Osteoblast (primary cell): Measurements from ENCODE around the gene PANK3. TPM values are rescaled to one million over a fixed set of nuclear protein-coding genes. Genes with fewer than 3 reads are reported as not detected.

Source experiments
- DNase-seq: peaks from one replicate; pipeline ENCODE4 v3.0.0; 2011; ENCODE audit warnings: low spot score, mixed read lengths; ENCODE audit not compliant: insufficient read length; ENCODE audit errors: missing footprints
- H2AFZ ChIP-seq: 2 replicates; pipeline ENCODE4 v1.6.0; 2011; ENCODE audit warnings: mild to moderate bottlenecking, low read length
- H3K27ac ChIP-seq: 2 replicates; pipeline ENCODE4 v1.5.1; 2011; ENCODE audit warnings: mild to moderate bottlenecking, low read depth, low read length, moderate library complexity
- H3K27me3 ChIP-seq: 2 replicates; pipeline ENCODE4 v1.6.0; 2012; ENCODE audit warnings: mild to moderate bottlenecking, control low read depth, inconsistent platforms, low read length, moderate library complexity; ENCODE audit not compliant: insufficient read depth
- H3K36me3 ChIP-seq: 2 replicates; pipeline ENCODE4 v1.5.1; 2011; ENCODE audit warnings: mild to moderate bottlenecking, low read length, control low read depth, moderate library complexity; ENCODE audit not compliant: insufficient read depth
- H3K4me1 ChIP-seq: 2 replicates; pipeline ENCODE4 v1.5.1; 2011; ENCODE audit warnings: mild to moderate bottlenecking, low read length, control low read depth, moderate library complexity; ENCODE audit not compliant: insufficient read depth
- H3K4me2 ChIP-seq: 2 replicates; pipeline ENCODE4 v1.6.0; 2011; ENCODE audit warnings: mild to moderate bottlenecking, low read length; ENCODE audit not compliant: insufficient read depth
- H3K4me3 ChIP-seq: fragments of 200-600 bp; sonication (generic); 3 replicates; pipeline ENCODE4 v1.5.1; 2012; ENCODE audit warnings: mild to moderate bottlenecking, low read length, inconsistent platforms; ENCODE audit not compliant: insufficient read depth
- H3K79me2 ChIP-seq: 2 replicates; pipeline ENCODE4 v1.6.0; 2012; ENCODE audit warnings: mild to moderate bottlenecking, low read length, control low read depth, inconsistent platforms; ENCODE audit not compliant: insufficient read depth
- H3K9me3 ChIP-seq: 2 replicates; pipeline ENCODE4 v1.5.1; 2011; ENCODE audit warnings: low read depth, low read length, control low read depth
- H4K20me1 ChIP-seq: 2 replicates; pipeline ENCODE4 v1.6.0; 2012; ENCODE audit warnings: mild to moderate bottlenecking, low read length, control low read depth; ENCODE audit not compliant: insufficient read depth
- CTCF ChIP-seq: IDR thresholded peaks from 2 replicates; pipeline ENCODE4 v1.5.1; 2011; ENCODE audit warnings: mild to moderate bottlenecking, low read depth, low read length, moderate library complexity; ENCODE audit errors: extremely low read depth
- total RNA-seq: library from RNA; depleted of rRNA; stranded (reverse); fragments of >200 nt; gene quantifications from 2 replicates; pipeline ENCODE4 v1.2.3, GENCODE V29; 2012

Gene PANK3
- total RNA-seq, 1 donor = 57.5 TPM

GRCh38 chr5:168602517-168602916, 23.3 kb upstream of the PANK3 start:
- TF ChIP-seq CTCF = no peak

GRCh38 chr5:168601972-168602371, 22.8 kb upstream of the PANK3 start:
- Histone ChIP-seq H3K27ac (no peak overlapping the region), H3K36me3 (no peaks in the 10 kb centered on the region), H3K27me3 (no peaks in the 10 kb centered on the region), H3K9me3 (no peaks in the 10 kb centered on the region), H3K4me3 (no peak overlapping the region), H3K4me2 (no peak overlapping the region), H3K79me2 (no peaks in the 10 kb centered on the region), H4K20me1 (no peaks in the 10 kb centered on the region), H3K4me1 (peaks cover 11% of the 10 kb centered on the region), H2AFZ (no peak overlapping the region)
- DNase-seq = no peak
- TF ChIP-seq CTCF = no peak

More at GRCh38 chr5:168602517-168602916, 23.3 kb upstream of the PANK3 start:
- H3K9me3 ChIP-seq = no peaks in the 10 kb centered on the region
- H4K20me1 ChIP-seq = no peaks in the 10 kb centered on the region
- no peaks in the 10 kb centered on the region for H3K36me3 ChIP-seq
- H3K27ac ChIP-seq = no peak overlapping the region
- H3K4me3 ChIP-seq = no peak overlapping the region
- H3K4me2 ChIP-seq = no peak overlapping the region
- DNase-seq = no peak
- H2AFZ ChIP-seq = no peak overlapping the region
- no peaks in the 10 kb centered on the region for H3K27me3 ChIP-seq
- H3K79me2 ChIP-seq = no peaks in the 10 kb centered on the region
- peaks cover 11% of the 10 kb centered on the region for H3K4me1 ChIP-seq

- Histone ChIP-seq H3K9me3 (no peaks in the 10 kb centered on the region), H4K20me1 (no peaks in the 10 kb centered on the region), H3K27ac (no peak overlapping the region), H3K36me3 (no peaks in the 10 kb centered on the region), H3K4me3 (no peak overlapping the region), H3K4me2 (no peak overlapping the region), H3K27me3 (no peaks in the 10 kb centered on the region), H3K4me1 (peaks cover 11% of the 10 kb centered on the region), H2AFZ (no peak overlapping the region), H3K79me2 (no peaks in the 10 kb centered on the region)
- TF ChIP-seq CTCF = no peak
- no peak for DNase-seq
Observed at GRCh38 chr5:168600409-168600808, 21.2 kb upstream of the PANK3 start.

GRCh38 chr5:168599826-168600225, 20.7 kb upstream of the PANK3 start:
- no peaks in the 10 kb centered on the region for H3K27me3 ChIP-seq
- no peaks in the 10 kb centered on the region for H3K36me3 ChIP-seq
- DNase-seq = no peak
- TF ChIP-seq CTCF = no peak
- H3K4me1 ChIP-seq = peaks cover 11% of the 10 kb centered on the region
- no peak overlapping the region for H2AFZ ChIP-seq
- no peaks in the 10 kb centered on the region for H4K20me1 ChIP-seq
- H3K79me2 ChIP-seq = no peaks in the 10 kb centered on the region
- H3K4me2 ChIP-seq = no peak overlapping the region
- no peaks in the 10 kb centered on the region for H3K9me3 ChIP-seq
- no peak overlapping the region for H3K27ac ChIP-seq
- no peak overlapping the region for H3K4me3 ChIP-seq
